Activated CD8-positive, alpha-beta memory T cell treated with anti-CD3 and anti-CD28 coated beads for 24 hours (primary cell): Measurements from ENCODE around the gene DSCAML1.
"Not testable (repeated sequence)": the region's sequence is repeated elsewhere in the genome, so short reads cannot be mapped to it uniquely, and the experiment has no call there.

ENCODE experiments used
- DNase-seq: peaks from one replicate; pipeline ENCODE4 v3.0.0-alpha.2; 2020

DSCAML1 gene

GRCh38 chr11:117417856-117418255, 379.2 kb downstream of the DSCAML1 start:
- no peak for DNase-seq

GRCh38 chr11:117417342-117417741, 379.7 kb downstream of the DSCAML1 start:
- no peak for DNase-seq

- DNase-seq = no peak
These were observed 381.6 kb downstream of the DSCAML1 start for GRCh38 chr11:117415358-117415896.

GRCh38 chr11:117414724-117415123, 382.3 kb downstream of the DSCAML1 start:
- DNase-seq = no peak

- no peak for DNase-seq
These were observed 383.4 kb downstream of the DSCAML1 start for GRCh38 chr11:117413616-117414015.

- no peak for DNase-seq
These were observed 384.3 kb downstream of the DSCAML1 start for GRCh38 chr11:117412653-117413275.

- no peak for DNase-seq
These were observed 384.8 kb downstream of the DSCAML1 start for GRCh38 chr11:117412176-117412575.

- no peak for DNase-seq
These were observed 385.3 kb downstream of the DSCAML1 start for GRCh38 chr11:117411736-117412135.

GRCh38 chr11:117410861-117411710, 385.9 kb downstream of the DSCAML1 start:
- DNase-seq = no peak

GRCh38 chr11:117410238-117410637, 386.8 kb downstream of the DSCAML1 start:
- DNase-seq = no peak

- DNase-seq = no peak
These were observed 387.5 kb downstream of the DSCAML1 start for GRCh38 chr11:117409511-117409910.

GRCh38 chr11:117408356-117408755, 388.7 kb downstream of the DSCAML1 start:
- no peak for DNase-seq

GRCh38 chr11:117407016-117407415, 390.0 kb downstream of the DSCAML1 start:
- DNase-seq = no peak

GRCh38 chr11:117405898-117406297, 391.1 kb downstream of the DSCAML1 start:
- DNase-seq = not testable (repeated sequence)

- not testable (repeated sequence) for DNase-seq
These were observed 397.7 kb downstream of the DSCAML1 start for GRCh38 chr11:117399100-117399840.

- DNase-seq = not testable (repeated sequence)
These were observed 398.4 kb downstream of the DSCAML1 start for GRCh38 chr11:117398618-117399017.

GRCh38 chr11:117396970-117397369, 400.0 kb downstream of the DSCAML1 start:
- no peak for DNase-seq

GRCh38 chr11:117395476-117395875, 401.5 kb downstream of the DSCAML1 start:
- no peak for DNase-seq

GRCh38 chr11:117394221-117394925, 402.6 kb downstream of the DSCAML1 start:
- DNase-seq = no peak

- no peak for DNase-seq
These were observed 404.0 kb downstream of the DSCAML1 start for GRCh38 chr11:117392979-117393378.

GRCh38 chr11:117392001-117392690, 404.9 kb downstream of the DSCAML1 start:
- DNase-seq = no peak

GRCh38 chr11:117391181-117391580, 405.8 kb downstream of the DSCAML1 start:
- DNase-seq = no peak
